Activated B cell treated with CpG ODN at 0.5 μM for 24 hours (primary cell): Measurements from ENCODE around the gene FAM78A. TPM values are rescaled to one million over a fixed set of nuclear protein-coding genes. Genes with fewer than 3 reads are reported as not detected.
A peak's percentile ranks its signal among the peaks of the same experiment; 100 is the strongest.
"Not testable (repeated sequence)": the region's sequence is repeated elsewhere in the genome, so short reads cannot be mapped to it uniquely, and the experiment has no call there.

ENCODE experiments used
- ATAC-seq: fragments of 200-7000 bp; cut with Tn5 transposase; one replicate; pipeline ENCODE4 v1.10.0; 2021; ENCODE audit warnings: low read depth, mild to moderate bottlenecking, moderate library complexity
- CTCF ChIA-PET: fragments of 350-600 bp; sonication (Branson Sonifier 250); formaldehyde crosslinking; loops from one replicate; lab custom pipeline; 2021; ENCODE audit warnings: antibody characterized with exemption; lab: Charles Lee
- POLR2A ChIA-PET: fragments of 350-600 bp; sonication (Branson Sonifier 250); formaldehyde crosslinking; loops from one replicate; lab custom pipeline; 2021; ENCODE audit warnings: antibody characterized with exemption; lab: Charles Lee
- DNase-seq: peaks from one replicate; pipeline ENCODE4 v3.0.0; 2022
- H3K27ac Mint-ChIP-seq: one replicate; pipeline ENCODE4 v1.8.0; 2020; ENCODE audit warnings: mixed read lengths
- H3K27me3 Mint-ChIP-seq: one replicate; pipeline ENCODE4 v1.8.0; 2021; ENCODE audit warnings: mixed read lengths
- H3K36me3 Mint-ChIP-seq: one replicate; pipeline ENCODE4 v1.8.0; 2021; ENCODE audit warnings: low read depth, mixed read lengths
- H3K4me1 Mint-ChIP-seq: one replicate; pipeline ENCODE4 v1.8.0; 2021; ENCODE audit warnings: mixed read lengths
- H3K4me3 Mint-ChIP-seq: one replicate; pipeline ENCODE4 v1.8.0; 2020; ENCODE audit warnings: mild to moderate bottlenecking, mixed read lengths
- H3K9me3 Mint-ChIP-seq: one replicate; pipeline ENCODE4 v1.8.0; 2020; ENCODE audit warnings: mixed read lengths
- CTCF ChIP-seq: fragments of 200-600 bp; IDR thresholded peaks from one replicate; pipeline ENCODE4 v1.8.0; 2022; ENCODE audit warnings: antibody characterized with exemption, mild to moderate bottlenecking
- intact Hi-C: fragments of 100-400 bp; cut with micrococcal nuclease; formaldehyde crosslinking; loops from one replicate; pipeline ENCODE4 v1.15.1; 2024
- total RNA-seq: library from RNA; stranded (reverse); gene quantifications from 2 replicates; pipeline ENCODE4 v1.2.3, GENCODE V29; 2022

Gene FAM78A
- total RNA-seq, 1 donor from 2014 or later = 22.9 TPM

- CTCF ChIA-PET = interaction anchor here (0.8 to 1.6 kb wide), 3 partner anchors 18 to 65 kb away, joined by 3 to 5 read pairs (median 4); no protein-coding TSS in a partner anchor
- H3K4me1 Mint-ChIP-seq = peaks cover 76% of the 10 kb centered on the region
- H3K4me3 Mint-ChIP-seq = peak overlapping the region; percentile 46
- TF ChIP-seq CTCF = no peak
- no peaks in the 10 kb centered on the region for H3K9me3 Mint-ChIP-seq
- POLR2A ChIA-PET = interaction anchor here (0.6 to 17.5 kb wide), 8 partner anchors 8 to 1437 kb away, joined by 4 to 593 read pairs (median 6); no protein-coding TSS in a partner anchor
- peak overlapping the region; percentile 98 for H3K27ac Mint-ChIP-seq
- intact Hi-C loops = loop anchor here (10.0 kb wide), 1 partner anchor 453 kb away; no protein-coding TSS in a partner anchor
- H3K27me3 Mint-ChIP-seq = no peaks in the 10 kb centered on the region
- ATAC-seq (no peak), DNase-seq (no peak)
- H3K36me3 Mint-ChIP-seq = peaks cover 23% of the 10 kb centered on the region
Observed at GRCh38 chr9:131271506-131271931, 4.8 kb downstream of the FAM78A start.

GRCh38 chr9:131271016-131271273 is 5.4 kb downstream of the FAM78A start:
- Mint-ChIP-seq H3K4me1 (peaks cover 82% of the 10 kb centered on the region), H3K27ac (peak overlapping the region; percentile 98), H3K36me3 (peaks cover 23% of the 10 kb centered on the region), H3K4me3 (peak overlapping the region; percentile 76)
- not testable (repeated sequence) for H3K9me3 Mint-ChIP-seq, H3K27me3 Mint-ChIP-seq, ATAC-seq, DNase-seq
- intact Hi-C loops = loop anchor here (10.0 kb wide), 1 partner anchor 454 kb away; no protein-coding TSS in a partner anchor
- CTCF ChIA-PET = interaction anchor here (0.8 to 1.6 kb wide), 2 partner anchors 17 to 66 kb away, joined by 3 to 5 read pairs; no protein-coding TSS in a partner anchor
- POLR2A ChIA-PET = interaction anchor here (0.6 to 17.5 kb wide), 8 partner anchors 8 to 589 kb away, joined by 3 to 593 read pairs (median 6); partner anchors contain the start of gene PLPP7

- ATAC-seq (peak; percentile 13), DNase-seq (peak; percentile 40)
- Mint-ChIP-seq H3K9me3 (no peaks in the 10 kb centered on the region), H3K4me3 (peak overlapping the region; percentile 76), H3K27ac (peak overlapping the region; percentile 98), H3K4me1 (peaks cover 88% of the 10 kb centered on the region), H3K36me3 (peaks cover 18% of the 10 kb centered on the region), H3K27me3 (no peaks in the 10 kb centered on the region)
- ChIA-PET CTCF (interaction anchor here (0.8 to 1.6 kb wide), 3 partner anchors 15 to 66 kb away, joined by 3 to 5 read pairs (median 4); no protein-coding TSS in a partner anchor), POLR2A (interaction anchor here (0.6 to 17.5 kb wide), 13 partner anchors 7 to 588 kb away, joined by 3 to 593 read pairs (median 6); partner anchors contain the start of gene PLPP7)
- no peak for TF ChIP-seq CTCF
- intact Hi-C loops = loop anchor here (1.0 to 10.0 kb wide), 3 partner anchors 8 to 454 kb away; no protein-coding TSS in a partner anchor
Observed at GRCh38 chr9:131270171-131271015, 5.9 kb downstream of the FAM78A start.

GRCh38 chr9:131266266-131267229 is 9.8 kb downstream of the FAM78A start:
- H3K4me3 Mint-ChIP-seq = peak overlapping the region; percentile 29

More at GRCh38 chr9:131266266-131267229, 9.8 kb downstream of the FAM78A start:
- H3K27ac Mint-ChIP-seq = peak overlapping the region; percentile 98
- intact Hi-C loops = no loop called here
- DNase-seq (no peak), ATAC-seq (no peak)
- ChIA-PET POLR2A (interaction anchor here (0.6 to 17.5 kb wide), 5 partner anchors 10 to 106 kb away, joined by 3 to 593 read pairs (median 4); partner anchors contain the start of gene FAM78A), CTCF (interaction anchor here (2.0 kb wide), 1 partner anchor 10 kb away, joined by 9 read pairs; no protein-coding TSS in a partner anchor)
- H3K4me1 Mint-ChIP-seq = peaks cover 91% of the 10 kb centered on the region
- no peaks in the 10 kb centered on the region for H3K27me3 Mint-ChIP-seq
- H3K36me3 Mint-ChIP-seq = peaks cover 23% of the 10 kb centered on the region
- no peaks in the 10 kb centered on the region for H3K9me3 Mint-ChIP-seq
- no peak for TF ChIP-seq CTCF
